ENCODE measurements around the gene SAFB2.

DNA sequence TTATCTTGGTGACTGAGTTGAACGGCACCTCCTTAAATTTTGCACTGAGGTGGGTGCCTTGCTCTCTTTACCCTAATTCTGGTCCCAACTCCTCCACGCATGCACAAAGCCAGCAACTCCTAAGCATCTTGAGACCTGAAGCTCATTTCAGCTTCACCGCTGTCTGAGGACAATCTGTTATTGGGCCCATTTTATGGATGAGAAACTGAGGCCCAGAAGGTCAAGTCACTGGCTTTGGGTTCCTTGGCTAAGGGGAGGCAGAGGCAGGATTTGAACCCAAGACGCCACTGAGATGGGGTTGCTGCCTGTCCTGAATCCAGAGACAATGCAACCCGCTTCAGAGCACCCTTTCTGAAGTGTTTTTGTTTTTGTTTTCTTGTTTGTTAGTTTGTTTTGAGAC lies 77.5 kb downstream of the SAFB2 start:
- TF ChIP-seq, protein P1, sequence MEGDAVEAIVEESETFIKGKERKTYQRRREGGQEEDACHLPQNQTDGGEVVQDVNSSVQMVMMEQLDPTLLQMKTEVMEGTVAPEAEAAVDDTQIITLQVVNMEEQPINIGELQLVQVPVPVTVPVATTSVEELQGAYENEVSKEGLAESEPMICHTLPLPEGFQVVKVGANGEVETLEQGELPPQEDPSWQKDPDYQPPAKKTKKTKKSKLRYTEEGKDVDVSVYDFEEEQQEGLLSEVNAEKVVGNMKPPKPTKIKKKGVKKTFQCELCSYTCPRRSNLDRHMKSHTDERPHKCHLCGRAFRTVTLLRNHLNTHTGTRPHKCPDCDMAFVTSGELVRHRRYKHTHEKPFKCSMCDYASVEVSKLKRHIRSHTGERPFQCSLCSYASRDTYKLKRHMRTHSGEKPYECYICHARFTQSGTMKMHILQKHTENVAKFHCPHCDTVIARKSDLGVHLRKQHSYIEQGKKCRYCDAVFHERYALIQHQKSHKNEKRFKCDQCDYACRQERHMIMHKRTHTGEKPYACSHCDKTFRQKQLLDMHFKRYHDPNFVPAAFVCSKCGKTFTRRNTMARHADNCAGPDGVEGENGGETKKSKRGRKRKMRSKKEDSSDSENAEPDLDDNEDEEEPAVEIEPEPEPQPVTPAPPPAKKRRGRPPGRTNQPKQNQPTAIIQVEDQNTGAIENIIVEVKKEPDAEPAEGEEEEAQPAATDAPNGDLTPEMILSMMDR (conservative IDR thresholded peaks at IDR 0.05 in 1 of 2, IDR thresholded peaks at IDR 0.05 in 1 of 2; ENCODE audit: extremely low read depth in 1 of 2, insufficient read depth in 1 of 2, low read depth in 1 of 2, low read length in 2 of 2) = no peak
- no peak for TF ChIP-seq EZH2 (IDR thresholded peaks at IDR 0.05; ENCODE audit: borderline replicate concordance, low read length)

All from mammary epithelial cell (primary cell).